HUES6 (cell line): ENCODE measurements around the gene YTHDF1.

Source experiments
- H3K27ac ChIP-seq: 2 replicates; pipeline ENCODE4 v1.7.0; 2013; ENCODE audit warnings: low read depth, mild to moderate bottlenecking, low read length, inconsistent platforms
- H3K27me3 ChIP-seq: 2 replicates; pipeline ENCODE4 v1.6.1; 2013; ENCODE audit warnings: low read length; ENCODE audit not compliant: control insufficient read depth, insufficient read depth
- H3K36me3 ChIP-seq: 2 replicates; pipeline ENCODE4 v1.6.1; 2013; ENCODE audit warnings: low read length; ENCODE audit not compliant: control insufficient read depth, insufficient read depth
- H3K4me1 ChIP-seq: 2 replicates; pipeline ENCODE4 v1.6.1; 2013; ENCODE audit warnings: low read length; ENCODE audit not compliant: control insufficient read depth, insufficient read depth
- H3K4me3 ChIP-seq: 2 replicates; pipeline ENCODE4 v1.5.1; 2013; ENCODE audit warnings: low read depth, low read length
- H3K9ac ChIP-seq: one replicate; pipeline ENCODE4 v1.6.1; 2013; ENCODE audit warnings: mild to moderate bottlenecking, low read length
- H3K9me3 ChIP-seq: 2 replicates; pipeline ENCODE4 v1.6.1; 2013; ENCODE audit warnings: low read depth, low read length; ENCODE audit not compliant: control insufficient read depth, insufficient read depth

YTHDF1 gene

GRCh38 chr20:63217706-63218105 is 1.8 kb upstream of the YTHDF1 start:
- H3K27me3 ChIP-seq: peaks cover 10% of the 10 kb centered on the region; the same call in 1 of the 2 replicates
- peaks cover 13% of the 10 kb centered on the region; the same call in 1 of the 2 replicates for H3K4me1 ChIP-seq
- H3K9ac ChIP-seq: peak overlapping the region; percentile 7
- peaks cover 25% of the 10 kb centered on the region for H3K36me3 ChIP-seq
- H3K4me3 ChIP-seq: no peak overlapping the region
- H3K27ac ChIP-seq: no peak overlapping the region
- no peaks in the 10 kb centered on the region for H3K9me3 ChIP-seq

- H3K27ac ChIP-seq: peak overlapping the region; percentile 74; the same call in 1 of the 2 replicates
- peaks cover 32% of the 10 kb centered on the region for H3K36me3 ChIP-seq
- peak overlapping the region; percentile 80 for H3K4me3 ChIP-seq
- peaks cover 15% of the 10 kb centered on the region; the same call in 1 of the 2 replicates for H3K4me1 ChIP-seq
- no peaks in the 10 kb centered on the region for H3K9me3 ChIP-seq
- H3K9ac ChIP-seq: peak overlapping the region; percentile 77
- H3K27me3 ChIP-seq: peaks cover 7% of the 10 kb centered on the region; the same call in 1 of the 2 replicates
Observed at GRCh38 chr20:63216849-63217471, 1.0 kb upstream of the YTHDF1 start.

- Histone ChIP-seq H3K27ac (peak overlapping the region; percentile 94; the same call in 1 of the 2 replicates), H3K4me3 (peak overlapping the region; percentile 80), H3K36me3 (peaks cover 47% of the 10 kb centered on the region)
Observed at GRCh38 chr20:63215101-63216040, 560 bp downstream of the YTHDF1 start.

GRCh38 chr20:63214514-63214913 is 1.4 kb downstream of the YTHDF1 start:
- Histone ChIP-seq H3K27ac (peak overlapping the region; percentile 94; the same call in 1 of the 2 replicates), H3K9me3 (no peaks in the 10 kb centered on the region), H3K27me3 (no peaks in the 10 kb centered on the region), H3K36me3 (peaks cover 55% of the 10 kb centered on the region), H3K4me1 (peaks cover 15% of the 10 kb centered on the region; the same call in 1 of the 2 replicates), H3K4me3 (peak overlapping the region; percentile 80), H3K9ac (peak overlapping the region; percentile 92)

More at GRCh38 chr20:63215101-63216040, 560 bp downstream of the YTHDF1 start:
- Histone ChIP-seq H3K9ac (peak overlapping the region; percentile 92), H3K27me3 (no peaks in the 10 kb centered on the region), H3K9me3 (no peaks in the 10 kb centered on the region), H3K4me1 (peaks cover 15% of the 10 kb centered on the region; the same call in 1 of the 2 replicates)

GRCh38 chr20:63212792-63213191 is 3.1 kb downstream of the YTHDF1 start:
- Histone ChIP-seq H3K27ac (no peak overlapping the region), H3K9ac (no peak overlapping the region), H3K4me1 (peaks cover 15% of the 10 kb centered on the region; the same call in 1 of the 2 replicates), H3K36me3 (peaks cover 70% of the 10 kb centered on the region), H3K9me3 (no peaks in the 10 kb centered on the region), H3K4me3 (no peak overlapping the region), H3K27me3 (no peaks in the 10 kb centered on the region)

GRCh38 chr20:63212393-63212730 is 3.6 kb downstream of the YTHDF1 start:
- Histone ChIP-seq H3K36me3 (peaks cover 74% of the 10 kb centered on the region), H3K9me3 (no peaks in the 10 kb centered on the region), H3K9ac (no peak overlapping the region), H3K27me3 (no peaks in the 10 kb centered on the region), H3K4me1 (peaks cover 15% of the 10 kb centered on the region; the same call in 1 of the 2 replicates), H3K27ac (no peak overlapping the region), H3K4me3 (no peak overlapping the region)

GRCh38 chr20:63210011-63210605 is 5.8 kb downstream of the YTHDF1 start:
- H3K9ac ChIP-seq: no peak overlapping the region
- no peak overlapping the region for H3K4me3 ChIP-seq
- peaks cover 90% of the 10 kb centered on the region for H3K36me3 ChIP-seq
- H3K27ac ChIP-seq: no peak overlapping the region
- no peaks in the 10 kb centered on the region for H3K27me3 ChIP-seq
- peaks cover 8% of the 10 kb centered on the region; the same call in 1 of the 2 replicates for H3K4me1 ChIP-seq
- no peaks in the 10 kb centered on the region for H3K9me3 ChIP-seq

- H3K27ac ChIP-seq: no peak overlapping the region
- H3K9me3 ChIP-seq: no peaks in the 10 kb centered on the region
- no peak overlapping the region for H3K9ac ChIP-seq
- peaks cover 4% of the 10 kb centered on the region; the same call in 1 of the 2 replicates for H3K4me1 ChIP-seq
- H3K36me3 ChIP-seq: peaks cover 90% of the 10 kb centered on the region
- H3K4me3 ChIP-seq: no peak overlapping the region
- H3K27me3 ChIP-seq: no peaks in the 10 kb centered on the region
Observed at GRCh38 chr20:63208346-63208909, 7.5 kb downstream of the YTHDF1 start.

GRCh38 chr20:63206878-63207277 is 9.1 kb downstream of the YTHDF1 start:
- H3K4me3 ChIP-seq: no peak overlapping the region
- H3K4me1 ChIP-seq: no peaks in the 10 kb centered on the region
- H3K27me3 ChIP-seq: no peaks in the 10 kb centered on the region
- H3K27ac ChIP-seq: no peak overlapping the region
- peaks cover 90% of the 10 kb centered on the region for H3K36me3 ChIP-seq
- H3K9ac ChIP-seq: no peak overlapping the region
- no peaks in the 10 kb centered on the region for H3K9me3 ChIP-seq

GRCh38 chr20:63205896-63206295 is 10.0 kb downstream of the YTHDF1 start:
- H3K4me1 ChIP-seq: no peaks in the 10 kb centered on the region
- H3K4me3 ChIP-seq: no peak overlapping the region
- H3K36me3 ChIP-seq: peaks cover 90% of the 10 kb centered on the region
- no peaks in the 10 kb centered on the region for H3K9me3 ChIP-seq
- H3K27ac ChIP-seq: no peak overlapping the region
- no peaks in the 10 kb centered on the region for H3K27me3 ChIP-seq
- H3K9ac ChIP-seq: no peak overlapping the region
